MG63 (cell line): ENCODE results near the gene HMCN2. TPM values are rescaled to one million over a fixed set of nuclear protein-coding genes. Genes with fewer than 3 reads are reported as not detected.

ENCODE experiments used
- DNase-seq: peaks from one replicate; pipeline ENCODE4 v3.0.0-alpha.2; 2020
- H3K27me3 ChIP-seq: fragments of 250-450 bp; sonication (Bioruptor Pico); 2 replicates; pipeline ENCODE4 v1.5.1; 2020; ENCODE audit warnings: mild to moderate bottlenecking, moderate library complexity
- H3K36me3 ChIP-seq: fragments of 250-450 bp; sonication (Bioruptor Pico); 2 replicates; pipeline ENCODE4 v1.5.1; 2020; ENCODE audit warnings: mild to moderate bottlenecking, moderate library complexity
- H3K4me3 ChIP-seq: fragments of 250-450 bp; sonication (Bioruptor Pico); 2 replicates; pipeline ENCODE4 v1.5.1; 2020; ENCODE audit warnings: mild to moderate bottlenecking, moderate library complexity
- H3K9me3 ChIP-seq: fragments of 250-450 bp; sonication (Bioruptor Pico); 2 replicates; pipeline ENCODE4 v1.5.1; 2020; ENCODE audit warnings: mild to moderate bottlenecking, moderate library complexity
- total RNA-seq: library from RNA; depleted of rRNA; stranded (reverse); fragments of >200 nt; shearing (Covaris generic); gene quantifications from 2 replicates; pipeline ENCODE4 v1.2.3, GENCODE V29; 2014; ENCODE audit warnings: low replicate concordance

HMCN2 gene
- total RNA-seq, 1 experiment from 2014 or later = 0.20 TPM

- DNase-seq = no peak
- Histone ChIP-seq H3K36me3 (no peaks in the 10 kb centered on the region), H3K9me3 (no peaks in the 10 kb centered on the region), H3K4me3 (no peak overlapping the region), H3K27me3 (no peaks in the 10 kb centered on the region)
These were observed 41.5 kb downstream of the HMCN2 start for GRCh38 chr9:130306823-130307666.

GRCh38 chr9:130307667-130307943 is 42.0 kb downstream of the HMCN2 start:
- no peaks in the 10 kb centered on the region for H3K36me3 ChIP-seq
- no peaks in the 10 kb centered on the region for H3K9me3 ChIP-seq
- H3K4me3 ChIP-seq = no peak overlapping the region
- no peaks in the 10 kb centered on the region for H3K27me3 ChIP-seq
- DNase-seq = no peak

- no peaks in the 10 kb centered on the region for H3K9me3 ChIP-seq
- H3K4me3 ChIP-seq = no peak overlapping the region
- H3K27me3 ChIP-seq = no peaks in the 10 kb centered on the region
- H3K36me3 ChIP-seq = no peaks in the 10 kb centered on the region
- DNase-seq = no peak
These were observed 42.6 kb downstream of the HMCN2 start for GRCh38 chr9:130308081-130308571.

- Histone ChIP-seq H3K4me3 (no peak overlapping the region), H3K9me3 (no peaks in the 10 kb centered on the region), H3K36me3 (no peaks in the 10 kb centered on the region), H3K27me3 (no peaks in the 10 kb centered on the region)
- DNase-seq = no peak
These were observed 44.3 kb downstream of the HMCN2 start for GRCh38 chr9:130309689-130310455.

GRCh38 chr9:130310456-130310855 is 44.9 kb downstream of the HMCN2 start:
- H3K27me3 ChIP-seq = no peaks in the 10 kb centered on the region
- no peaks in the 10 kb centered on the region for H3K36me3 ChIP-seq
- H3K9me3 ChIP-seq = no peaks in the 10 kb centered on the region
- H3K4me3 ChIP-seq = no peak overlapping the region
- no peak for DNase-seq

GRCh38 chr9:130311003-130311402 is 45.4 kb downstream of the HMCN2 start:
- H3K36me3 ChIP-seq = no peaks in the 10 kb centered on the region

GRCh38 chr9:130311408-130312140 is 46.0 kb downstream of the HMCN2 start:
- no peaks in the 10 kb centered on the region for H3K27me3 ChIP-seq
- no peaks in the 10 kb centered on the region for H3K9me3 ChIP-seq
- DNase-seq = no peak
- H3K4me3 ChIP-seq = no peak overlapping the region
- no peaks in the 10 kb centered on the region for H3K36me3 ChIP-seq

More at GRCh38 chr9:130311003-130311402, 45.4 kb downstream of the HMCN2 start:
- no peaks in the 10 kb centered on the region for H3K9me3 ChIP-seq
- no peak overlapping the region for H3K4me3 ChIP-seq
- no peaks in the 10 kb centered on the region for H3K27me3 ChIP-seq
- no peak for DNase-seq

- Histone ChIP-seq H3K36me3 (no peaks in the 10 kb centered on the region), H3K9me3 (no peaks in the 10 kb centered on the region), H3K4me3 (no peak overlapping the region), H3K27me3 (no peaks in the 10 kb centered on the region)
- no peak for DNase-seq
These were observed 47.7 kb downstream of the HMCN2 start for GRCh38 chr9:130313103-130313858.

- no peak for DNase-seq
- Histone ChIP-seq H3K4me3 (no peak overlapping the region), H3K36me3 (no peaks in the 10 kb centered on the region), H3K9me3 (no peaks in the 10 kb centered on the region), H3K27me3 (no peaks in the 10 kb centered on the region)
These were observed 50.1 kb downstream of the HMCN2 start for GRCh38 chr9:130315446-130316226.

- no peak overlapping the region for H3K4me3 ChIP-seq
- H3K9me3 ChIP-seq = no peaks in the 10 kb centered on the region
- H3K27me3 ChIP-seq = no peaks in the 10 kb centered on the region
- no peaks in the 10 kb centered on the region for H3K36me3 ChIP-seq
- DNase-seq = no peak
These were observed 50.9 kb downstream of the HMCN2 start for GRCh38 chr9:130316430-130316829.

- no peak for DNase-seq
- H3K36me3 ChIP-seq = no peaks in the 10 kb centered on the region
- no peaks in the 10 kb centered on the region for H3K9me3 ChIP-seq
- H3K27me3 ChIP-seq = no peaks in the 10 kb centered on the region; the same call in 1 of the 2 replicates
- no peak overlapping the region for H3K4me3 ChIP-seq
These were observed 53.7 kb downstream of the HMCN2 start for GRCh38 chr9:130319300-130319699.

- Histone ChIP-seq H3K9me3 (no peaks in the 10 kb centered on the region), H3K27me3 (no peaks in the 10 kb centered on the region; the same call in 1 of the 2 replicates), H3K36me3 (no peaks in the 10 kb centered on the region), H3K4me3 (no peak overlapping the region)
- DNase-seq = no peak
These were observed 54.6 kb downstream of the HMCN2 start for GRCh38 chr9:130319944-130320712.

- no peaks in the 10 kb centered on the region for H3K36me3 ChIP-seq
- no peaks in the 10 kb centered on the region for H3K9me3 ChIP-seq
- no peaks in the 10 kb centered on the region; the same call in 1 of the 2 replicates for H3K27me3 ChIP-seq
- H3K4me3 ChIP-seq = no peak overlapping the region
- DNase-seq = no peak
These were observed 55.3 kb downstream of the HMCN2 start for GRCh38 chr9:130320723-130321481.

- no peaks in the 10 kb centered on the region for H3K9me3 ChIP-seq
- no peak overlapping the region for H3K4me3 ChIP-seq
- H3K27me3 ChIP-seq = no peaks in the 10 kb centered on the region; the same call in 1 of the 2 replicates
- no peaks in the 10 kb centered on the region for H3K36me3 ChIP-seq
- no peak for DNase-seq
These were observed 56.0 kb downstream of the HMCN2 start for GRCh38 chr9:130321539-130321938.
